Measurements from ENCODE around the gene RNF31. TPM values are rescaled to one million over a fixed set of nuclear protein-coding genes. Genes with fewer than 3 reads are reported as not detected.

Gene RNF31
- polyA plus RNA-seq, 2 of the 4 experiments (the other 2 are of a cell fraction): 5.7 to 20.8 TPM

GRCh38 chr14:24189059-24189375 is 41.7 kb downstream of the RNF31 start:
- Histone ChIP-seq H3K4me3 (peak overlapping the region; percentile 97; the same call in 2 of the 3 replicates), H3K27ac (peak overlapping the region; percentile 46 to 98; a peak in 4 of 6 replicates), H3K4me2 (peak overlapping the region; percentile 88), H3K9me3 (no peaks in the 10 kb centered on the region), H3K4me1 (peaks cover 18% of the 10 kb centered on the region)
- 5% methylated on average over 3 of the region's 3 CpGs for WGBS (ENCODE audit: missing lambda C conversion rate)
- ATAC-seq (no peak), FAIRE-seq (no peak), DNase-seq (ENCODE audit: low read depth in 1 of 2, low spot score in 1 of 2) (no peak)
- ChIA-PET POLR2A (interaction anchor here (1.1 to 1.6 kb wide), 6 partner anchors 9 to 53 kb away, joined by 4 to 16 read pairs (median 6); partner anchors contain the start of genes CHMP4A, MDP1 and TINF2), CTCF (interaction anchor here (0.8 to 1.8 kb wide), 7 partner anchors 20 to 131 kb away, joined by 3 to 5 read pairs (median 3); partner anchors contain the start of genes EMC9, MDP1 and TINF2)
- TF ChIP-seq ATOH8 (CRISPR knock-in tag; IDR thresholded peaks at IDR 0.05; ENCODE audit: low read depth) (no peak), EP300 (IDR thresholded peaks at IDR 0.05) (no peak), CBX2 (IDR thresholded peaks at IDR 0.05; ENCODE audit: borderline replicate concordance, low read depth) (no peak), TP53 (CRISPR knock-in tag; IDR thresholded peaks at IDR 0.05) (no peak), HEYL (CRISPR knock-in tag; IDR thresholded peaks at IDR 0.05) (no peak), HOXA7 (CRISPR knock-in tag; IDR thresholded peaks at IDR 0.05) (no peak), JUN (IDR thresholded peaks at IDR 0.05) (no peak)

GRCh38 chr14:24189460-24189859 is 42.2 kb downstream of the RNF31 start:
- Histone ChIP-seq H3K4me3 (no peak overlapping the region), H3K27ac (peak overlapping the region in 1 of 2 experiments; percentile 98; a peak in 3 of 6 replicates), H3K9me3 (no peaks in the 10 kb centered on the region), H3K4me1 (peaks cover 22% of the 10 kb centered on the region), H3K4me2 (peak overlapping the region; percentile 88)
- WGBS (ENCODE audit: missing lambda C conversion rate): 95% methylated on average over 9 of the region's 9 CpGs
- ChIA-PET POLR2A (interaction anchor here (0.6 to 1.6 kb wide), 7 partner anchors 10 to 53 kb away, joined by 4 to 16 read pairs (median 7); partner anchors contain the start of genes CHMP4A, MDP1, NEDD8 and TINF2), CTCF (interaction anchor here (0.8 to 1.6 kb wide), 3 partner anchors 21 to 53 kb away, joined by 3 to 4 read pairs (median 4); partner anchors contain the start of gene TINF2)
- ATAC-seq (no peak), FAIRE-seq (no peak), DNase-seq (ENCODE audit: low read depth in 1 of 2, low spot score in 1 of 2) (no peak)
- TF ChIP-seq NFE2L2 (conservative IDR thresholded peaks at IDR 0.05; ENCODE audit: low read length) (no peak), NPAS2 (CRISPR knock-in tag; IDR thresholded peaks at IDR 0.05; ENCODE audit: borderline replicate concordance) (no peak), RARB (CRISPR knock-in tag; IDR thresholded peaks at IDR 0.05) (no peak), FOSL2 (IDR thresholded peaks at IDR 0.05) (no peak), FOSL2 (CRISPR knock-in tag; IDR thresholded peaks at IDR 0.05) (no peak), KDM5A (IDR thresholded peaks at IDR 0.05) (no peak), CBX8 (IDR thresholded peaks at IDR 0.05) (no peak), EHF (CRISPR knock-in tag; IDR thresholded peaks at IDR 0.05) (no peak)

GRCh38 chr14:24190416-24190815 is 43.1 kb downstream of the RNF31 start:
- FAIRE-seq (no peak), DNase-seq (ENCODE audit: low read depth in 1 of 2, low spot score in 1 of 2) (no peak), ATAC-seq (no peak)
- Histone ChIP-seq H3K9me3 (no peaks in the 10 kb centered on the region), H3K4me2 (no peak overlapping the region), H3K4me1 (peaks cover 25% of the 10 kb centered on the region), H3K27ac (no peak overlapping the region), H3K4me3 (no peak overlapping the region)
- TF ChIP-seq HMGXB4 (CRISPR knock-in tag; IDR thresholded peaks at IDR 0.05; ENCODE audit: borderline replicate concordance) (no peak), RNF2 (IDR thresholded peaks at IDR 0.05; ENCODE audit: borderline replicate concordance, low read depth) (no peak), SREBF2 (IDR thresholded peaks at IDR 0.05) (no peak), HOXA7 (CRISPR knock-in tag; IDR thresholded peaks at IDR 0.05) (no peak), NPAS2 (CRISPR knock-in tag; IDR thresholded peaks at IDR 0.05; ENCODE audit: borderline replicate concordance) (no peak), CEBPB (IDR thresholded peaks at IDR 0.05) (no peak), TFCP2L1 (CRISPR knock-in tag; IDR thresholded peaks at IDR 0.05) (no peak), ESRRA (IDR thresholded peaks at IDR 0.05; ENCODE audit: borderline replicate concordance, low read length) (no peak), HDAC2 (IDR thresholded peaks at IDR 0.05) (no peak)
- 90% methylated on average over 10 of the region's 10 CpGs for WGBS (ENCODE audit: missing lambda C conversion rate)
- POLR2A ChIA-PET: no interaction called here
- CTCF ChIA-PET: no interaction called here
